ENCODE results near the gene NXPH2. TPM values are rescaled to one million over a fixed set of nuclear protein-coding genes. Genes with fewer than 3 reads are reported as not detected.

NXPH2 gene
- polyA plus RNA-seq, 1 of the 3 experiments (the other 2 are of a cell fraction), result not detected

DNA sequence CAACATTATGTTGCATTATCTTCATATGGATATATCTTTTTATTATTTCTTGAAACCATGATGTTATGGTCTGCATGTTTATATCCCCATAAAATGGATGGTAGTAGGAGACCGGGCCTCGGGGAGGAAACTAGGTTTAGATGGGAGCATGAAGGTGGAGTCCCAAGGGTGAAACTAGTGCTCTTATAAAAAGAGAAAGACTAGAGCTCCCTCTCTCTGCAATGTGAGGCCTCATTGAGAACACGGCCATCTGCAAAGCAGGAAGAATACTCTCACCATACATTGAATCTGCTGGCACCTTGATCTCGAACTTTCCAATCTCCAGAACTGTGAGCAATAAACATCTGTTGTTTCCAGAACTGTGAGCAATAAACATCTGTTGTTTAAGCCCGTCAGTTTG lies 64.0 kb downstream of the NXPH2 start:
- Histone ChIP-seq H3K9ac (no peak overlapping the region), H3K79me2 (ENCODE audit: insufficient read depth) (no peaks in the 10 kb centered on the region), H2AFZ (ENCODE audit: low read depth) (no peak overlapping the region), H4K20me1 (ENCODE audit: insufficient read depth) (no peaks in the 10 kb centered on the region), H3K9me3 (no peaks in the 10 kb centered on the region), H3K36me3 (replicated peaks in 1 of 2; ENCODE audit: control insufficient read depth in 1 of 2, insufficient read depth in 2 of 2, low read length in 1 of 2) (no peaks in the 10 kb centered on the region), H3K27ac (ENCODE audit: low read depth in 2 of 2, low read length in 1 of 2) (no peak overlapping the region), H3K4me3 (ENCODE audit: low read depth in 2 of 2, low read length in 1 of 2) (no peak overlapping the region), H3F3A (replicated peaks; ENCODE audit: insufficient read depth) (no peaks in the 10 kb centered on the region), H3K27me3 (ENCODE audit: insufficient read depth) (no peaks in the 10 kb centered on the region), H3K4me1 (ENCODE audit: control insufficient read depth in 1 of 2, insufficient read depth in 2 of 2, low read depth in 1 of 2, low read length in 1 of 2) (peaks cover 0 to 2% of the 10 kb centered on the region in 2 experiments; a peak in 1 of 4 replicates), H3K4me2 (no peak overlapping the region), H3K9me2 (no peaks in the 10 kb centered on the region)
- WGBS (ENCODE audit: low lambda C conversion rate), result 69% methylated on average over 5 of the region's 5 CpGs
- DNase-seq, result no peak
- POLR2A ChIA-PET, result no interaction called here
- peak; percentile 22; the same call in 1 of the 2 replicates for TF ChIP-seq RAD21 (IDR thresholded peaks at IDR 0.05; ENCODE audit: low read length)
- TF ChIP-seq TEAD4 (IDR thresholded peaks at IDR 0.05; ENCODE audit: borderline replicate concordance, insufficient read depth), result no peak
- no peak for TF ChIP-seq FOSL2 (IDR thresholded peaks at IDR 0.05; ENCODE audit: borderline replicate concordance, low read depth)
- TF ChIP-seq EP300 (IDR thresholded peaks at IDR 0.05; ENCODE audit: borderline replicate concordance in 1 of 2, low read depth in 1 of 2, low read length in 1 of 2), result no peak
- no peak for TF ChIP-seq RFX5 (IDR thresholded peaks at IDR 0.05; ENCODE audit: low read length)
- TF ChIP-seq, protein P1, sequence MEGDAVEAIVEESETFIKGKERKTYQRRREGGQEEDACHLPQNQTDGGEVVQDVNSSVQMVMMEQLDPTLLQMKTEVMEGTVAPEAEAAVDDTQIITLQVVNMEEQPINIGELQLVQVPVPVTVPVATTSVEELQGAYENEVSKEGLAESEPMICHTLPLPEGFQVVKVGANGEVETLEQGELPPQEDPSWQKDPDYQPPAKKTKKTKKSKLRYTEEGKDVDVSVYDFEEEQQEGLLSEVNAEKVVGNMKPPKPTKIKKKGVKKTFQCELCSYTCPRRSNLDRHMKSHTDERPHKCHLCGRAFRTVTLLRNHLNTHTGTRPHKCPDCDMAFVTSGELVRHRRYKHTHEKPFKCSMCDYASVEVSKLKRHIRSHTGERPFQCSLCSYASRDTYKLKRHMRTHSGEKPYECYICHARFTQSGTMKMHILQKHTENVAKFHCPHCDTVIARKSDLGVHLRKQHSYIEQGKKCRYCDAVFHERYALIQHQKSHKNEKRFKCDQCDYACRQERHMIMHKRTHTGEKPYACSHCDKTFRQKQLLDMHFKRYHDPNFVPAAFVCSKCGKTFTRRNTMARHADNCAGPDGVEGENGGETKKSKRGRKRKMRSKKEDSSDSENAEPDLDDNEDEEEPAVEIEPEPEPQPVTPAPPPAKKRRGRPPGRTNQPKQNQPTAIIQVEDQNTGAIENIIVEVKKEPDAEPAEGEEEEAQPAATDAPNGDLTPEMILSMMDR (IDR thresholded peaks at IDR 0.05), result peak; percentile 13; the same call in 1 of the 2 replicates
- no peak for TF ChIP-seq GABPA (IDR thresholded peaks at IDR 0.05; ENCODE audit: low read depth)
- CTCF ChIA-PET, result no interaction called here

- Histone ChIP-seq H3K9me3 (no peaks in the 10 kb centered on the region), H3K27me3 (ENCODE audit: insufficient read depth) (no peaks in the 10 kb centered on the region), H3K9ac (no peak overlapping the region), H3K36me3 (replicated peaks in 1 of 2; ENCODE audit: control insufficient read depth in 1 of 2, insufficient read depth in 2 of 2, low read length in 1 of 2) (no peaks in the 10 kb centered on the region), H4K20me1 (ENCODE audit: insufficient read depth) (no peaks in the 10 kb centered on the region), H3K4me3 (ENCODE audit: low read depth in 2 of 2, low read length in 1 of 2) (no peak overlapping the region), H3K4me1 (ENCODE audit: control insufficient read depth in 1 of 2, insufficient read depth in 2 of 2, low read depth in 1 of 2, low read length in 1 of 2) (peaks cover 0 to 3% of the 10 kb centered on the region in 2 experiments; a peak in 1 of 4 replicates), H3K9me2 (no peaks in the 10 kb centered on the region), H2AFZ (ENCODE audit: low read depth) (no peak overlapping the region), H3K27ac (ENCODE audit: low read depth in 2 of 2, low read length in 1 of 2) (no peak overlapping the region), H3F3A (replicated peaks; ENCODE audit: insufficient read depth) (no peaks in the 10 kb centered on the region), H3K4me2 (no peak overlapping the region), H3K79me2 (ENCODE audit: insufficient read depth) (no peaks in the 10 kb centered on the region)
- POLR2A ChIA-PET, result no interaction called here
- WGBS (ENCODE audit: low lambda C conversion rate), result 65% methylated on average over 5 of the region's 5 CpGs
- TF ChIP-seq CHD2 (IDR thresholded peaks at IDR 0.05; ENCODE audit: low read length, partially characterized antibody) (no peak), FOSL2 (IDR thresholded peaks at IDR 0.05; ENCODE audit: borderline replicate concordance, low read depth) (no peak), RAD21 (IDR thresholded peaks at IDR 0.05; ENCODE audit: low read length) (no peak), YY1 (IDR thresholded peaks at IDR 0.05; ENCODE audit: low read depth) (no peak), EZH2phosphoT487 (IDR thresholded peaks at IDR 0.05; ENCODE audit: borderline replicate concordance, low read depth) (no peak), POLR2AphosphoS5 (IDR thresholded peaks at IDR 0.05; ENCODE audit: low read depth, low read length) (no peak), RXRA (IDR thresholded peaks at IDR 0.05; ENCODE audit: borderline replicate concordance, low read depth) (no peak)
- TF ChIP-seq, protein P1 (IDR thresholded peaks at IDR 0.05), result no peak
- TF ChIP-seq, protein P2, sequence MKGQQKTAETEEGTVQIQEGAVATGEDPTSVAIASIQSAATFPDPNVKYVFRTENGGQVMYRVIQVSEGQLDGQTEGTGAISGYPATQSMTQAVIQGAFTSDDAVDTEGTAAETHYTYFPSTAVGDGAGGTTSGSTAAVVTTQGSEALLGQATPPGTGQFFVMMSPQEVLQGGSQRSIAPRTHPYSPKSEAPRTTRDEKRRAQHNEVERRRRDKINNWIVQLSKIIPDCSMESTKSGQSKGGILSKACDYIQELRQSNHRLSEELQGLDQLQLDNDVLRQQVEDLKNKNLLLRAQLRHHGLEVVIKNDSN (IDR thresholded peaks at IDR 0.05; ENCODE audit: borderline replicate concordance, low read depth), result no peak
- CTCF ChIA-PET, result interaction anchor here (0.8 kb wide), 1 partner anchor 29 kb away, joined by 3 read pairs; no protein-coding TSS in a partner anchor
- no peak for DNase-seq
Observed at GRCh38 chr2:138713504-138713903, 66.7 kb downstream of the NXPH2 start.
